Measurements from ENCODE around the gene DLG2. TPM values are rescaled to one million over a fixed set of nuclear protein-coding genes. Genes with fewer than 3 reads are reported as not detected.

The DLG2 gene
- total and polyA plus RNA-seq, 2 donors (not counting 3 experiments of a cell fraction or from before 2014, with no cell fraction given): 0.15 to 1.1 TPM

GRCh38 chr11:83528877-83529276, 2098.3 kb downstream of the DLG2 start:
- Histone ChIP-seq H3K27me3 (ENCODE audit: control insufficient read depth in 2 of 2, insufficient read depth in 2 of 2, low read length in 2 of 2) (no peaks in the 10 kb centered on the region), H3K79me2 (ENCODE audit: control insufficient read depth, insufficient read depth, low read length) (no peaks in the 10 kb centered on the region), H4K20me1 (replicated peaks; ENCODE audit: control insufficient read depth, extremely low read depth, insufficient read depth, low read length) (no peaks in the 10 kb centered on the region), H3K4me2 (ENCODE audit: insufficient read depth, low read length) (no peak overlapping the region), H3K4me1 (ENCODE audit: control insufficient read depth, extremely low read depth, insufficient read depth, low read length) (no peaks in the 10 kb centered on the region), H3K4me3 (replicated peaks in 1 of 3; ENCODE audit: insufficient read depth in 1 of 3, low read depth in 1 of 3, low read length in 3 of 3) (no peak overlapping the region), H3K9ac (replicated peaks; ENCODE audit: extremely low read depth, insufficient read depth, low read length) (no peak overlapping the region), H3K9me1 (replicated peaks; ENCODE audit: control insufficient read depth, extremely low read depth, insufficient read depth, low read length) (no peaks in the 10 kb centered on the region), H2AFZ (ENCODE audit: low read depth, low read length) (no peak overlapping the region), H3K9me3 (replicated peaks; ENCODE audit: control insufficient read depth, insufficient read depth, low read length) (no peaks in the 10 kb centered on the region), H3K27ac (ENCODE audit: insufficient read depth, low read depth, low read length) (no peak overlapping the region), H3K36me3 (ENCODE audit: control insufficient read depth in 2 of 2, extremely low read depth in 1 of 2, insufficient read depth in 2 of 2, low read length in 2 of 2) (no peaks in the 10 kb centered on the region)
- POLR2A ChIA-PET: no interaction called here
- DNase-seq (ENCODE audit: low read depth, low spot score) (no peak), FAIRE-seq (no peak)
- TF ChIP-seq POLR2AphosphoS5 (IDR thresholded peaks at IDR 0.05; ENCODE audit: insufficient read depth, low read depth, low read length) (no peak), POLR2A (IDR thresholded peaks at IDR 0.05; ENCODE audit: low read depth, low read length) (no peak), JUN (IDR thresholded peaks at IDR 0.05; ENCODE audit: borderline replicate concordance, insufficient read depth, insufficient read length, low read depth) (no peak), MYC (IDR thresholded peaks at IDR 0.05; ENCODE audit: low read depth, low read length) (no peak), GATA2 (IDR thresholded peaks at IDR 0.05; ENCODE audit: insufficient read depth, insufficient read length, low read depth, low read length) (no peak), CTCF (IDR thresholded peaks at IDR 0.05; ENCODE audit: extremely low read depth in 1 of 2, insufficient read depth in 1 of 2, low read depth in 1 of 2, low read length in 2 of 2) (no peak)
- CTCF ChIA-PET: no interaction called here
- intact Hi-C loops (cut with micrococcal nuclease) (no loop called here), dilution Hi-C loops (cut with MboI; ENCODE audit: extremely low pct_ligation_motif_present, low sequenced_read_pairs) (no loop called here)
- BruUV-seq (replicated peaks): no TSS peak

GRCh38 chr11:83528225-83528624, 2098.9 kb downstream of the DLG2 start:
- no peak overlapping the region for H2AFZ ChIP-seq (ENCODE audit: low read depth, low read length)
- no peaks in the 10 kb centered on the region for H3K9me3 ChIP-seq (replicated peaks; ENCODE audit: control insufficient read depth, insufficient read depth, low read length)
- H3K79me2 ChIP-seq (ENCODE audit: control insufficient read depth, insufficient read depth, low read length): no peaks in the 10 kb centered on the region
- intact Hi-C loops (cut with micrococcal nuclease): no loop called here
- POLR2A ChIA-PET: no interaction called here
- FAIRE-seq: no peak
- CTCF ChIA-PET: no interaction called here
- BruUV-seq (replicated peaks): no TSS peak
- no peak overlapping the region for H3K9ac ChIP-seq (replicated peaks; ENCODE audit: extremely low read depth, insufficient read depth, low read length)
- H3K4me3 ChIP-seq (replicated peaks in 1 of 3; ENCODE audit: insufficient read depth in 1 of 3, low read depth in 1 of 3, low read length in 3 of 3): no peak overlapping the region
- H3K27me3 ChIP-seq (ENCODE audit: control insufficient read depth in 2 of 2, insufficient read depth in 2 of 2, low read length in 2 of 2): no peaks in the 10 kb centered on the region
- no peaks in the 10 kb centered on the region for H3K36me3 ChIP-seq (ENCODE audit: control insufficient read depth in 2 of 2, extremely low read depth in 1 of 2, insufficient read depth in 2 of 2, low read length in 2 of 2)
- H3K4me1 ChIP-seq (ENCODE audit: control insufficient read depth, extremely low read depth, insufficient read depth, low read length): no peaks in the 10 kb centered on the region
- no peak overlapping the region for H3K27ac ChIP-seq (ENCODE audit: insufficient read depth, low read depth, low read length)
- H3K9me1 ChIP-seq (replicated peaks; ENCODE audit: control insufficient read depth, extremely low read depth, insufficient read depth, low read length): no peaks in the 10 kb centered on the region
- H3K4me2 ChIP-seq (ENCODE audit: insufficient read depth, low read length): no peak overlapping the region
- TF ChIP-seq POLR2A (IDR thresholded peaks at IDR 0.05; ENCODE audit: low read depth, low read length) (no peak), MAX (IDR thresholded peaks at IDR 0.05; ENCODE audit: insufficient read depth, insufficient read length) (no peak), CTCF (IDR thresholded peaks at IDR 0.05; ENCODE audit: extremely low read depth in 1 of 2, insufficient read depth in 1 of 2, low read depth in 1 of 2, low read length in 2 of 2) (no peak), GATA2 (IDR thresholded peaks at IDR 0.05; ENCODE audit: insufficient read depth, insufficient read length, low read depth, low read length) (no peak), POLR2AphosphoS5 (IDR thresholded peaks at IDR 0.05; ENCODE audit: insufficient read depth, low read depth, low read length) (no peak), MYC (IDR thresholded peaks at IDR 0.05; ENCODE audit: low read depth, low read length) (no peak)
- no peak for DNase-seq (ENCODE audit: low read depth, low spot score)
- no peaks in the 10 kb centered on the region for H4K20me1 ChIP-seq (replicated peaks; ENCODE audit: control insufficient read depth, extremely low read depth, insufficient read depth, low read length)
- dilution Hi-C loops (cut with MboI; ENCODE audit: extremely low pct_ligation_motif_present, low sequenced_read_pairs): no loop called here
